Measurements from ENCODE around the gene FBN2.
A peak's percentile ranks its signal among the peaks of the same experiment; 100 is the strongest.

The FBN2 gene

GRCh38 chr5:128252756-128253155, 285.3 kb downstream of the FBN2 start:
- DNase-seq (ENCODE audit: low read depth): peak; percentile 56

- no peak for DNase-seq (ENCODE audit: low read depth)
Measured at GRCh38 chr5:128252196-128252595, 285.8 kb downstream of the FBN2 start.

- no peak for DNase-seq (ENCODE audit: low read depth)
Measured at GRCh38 chr5:128245974-128246373, 292.1 kb downstream of the FBN2 start.

- no peak for DNase-seq (ENCODE audit: low read depth)
Measured at GRCh38 chr5:128243958-128244582, 294.0 kb downstream of the FBN2 start.

GRCh38 chr5:128241051-128241695, 296.9 kb downstream of the FBN2 start:
- peak; percentile 58 for DNase-seq (ENCODE audit: low read depth)

GRCh38 chr5:128237546-128237945, 300.5 kb downstream of the FBN2 start:
- DNase-seq (ENCODE audit: low read depth): no peak

GRCh38 chr5:128237000-128237399, 301.0 kb downstream of the FBN2 start:
- no peak for DNase-seq (ENCODE audit: low read depth)

- DNase-seq (ENCODE audit: low read depth): no peak
Measured at GRCh38 chr5:128236334-128236733, 301.7 kb downstream of the FBN2 start.

- DNase-seq (ENCODE audit: low read depth): no peak
Measured at GRCh38 chr5:128234928-128235641, 303.0 kb downstream of the FBN2 start.

GRCh38 chr5:128228521-128228920, 309.5 kb downstream of the FBN2 start:
- no peak for DNase-seq (ENCODE audit: low read depth)

GRCh38 chr5:128228008-128228407, 310.0 kb downstream of the FBN2 start:
- peak; percentile 91 for DNase-seq (ENCODE audit: low read depth)

- DNase-seq (ENCODE audit: low read depth): no peak
Measured at GRCh38 chr5:128225245-128226030, 312.6 kb downstream of the FBN2 start.

GRCh38 chr5:128224336-128224735, 313.7 kb downstream of the FBN2 start:
- no peak for DNase-seq (ENCODE audit: low read depth)

GRCh38 chr5:128220841-128221240, 317.2 kb downstream of the FBN2 start:
- no peak for DNase-seq (ENCODE audit: low read depth)

- DNase-seq (ENCODE audit: low read depth): peak; percentile 95
Measured at GRCh38 chr5:128216860-128217531, 321.0 kb downstream of the FBN2 start.

- no peak for DNase-seq (ENCODE audit: low read depth)
Measured at GRCh38 chr5:128216285-128216684, 321.8 kb downstream of the FBN2 start.

GRCh38 chr5:128213833-128214232, 324.2 kb downstream of the FBN2 start:
- DNase-seq (ENCODE audit: low read depth): no peak

- peak; percentile 45 for DNase-seq (ENCODE audit: low read depth)
Measured at GRCh38 chr5:128213340-128213739, 324.7 kb downstream of the FBN2 start.

GRCh38 chr5:128212191-128212806, 325.7 kb downstream of the FBN2 start:
- no peak for DNase-seq (ENCODE audit: low read depth)

GRCh38 chr5:128208436-128208835, 329.6 kb downstream of the FBN2 start:
- DNase-seq (ENCODE audit: low read depth): no peak
